PC-9 (cell line): ENCODE data around the gene VSIG10L.

Experiments used
- EZH2 ChIP-seq: fragments of 200-600 bp; sonication (generic); IDR thresholded peaks from 2 replicates; pipeline ENCODE4 v1.8.0; 2017; ENCODE audit warnings: antibody characterized with exemption, low read depth
- TF ChIP-seq, protein P1 (sequence below): fragments of 200-600 bp; sonication (generic); conservative IDR thresholded peaks from 2 replicates; pipeline ENCODE4 v1.6.1; 2017; ENCODE audit warnings: mixed run types, antibody characterized with exemption, mild to moderate bottlenecking, moderate library complexity

DNA sequence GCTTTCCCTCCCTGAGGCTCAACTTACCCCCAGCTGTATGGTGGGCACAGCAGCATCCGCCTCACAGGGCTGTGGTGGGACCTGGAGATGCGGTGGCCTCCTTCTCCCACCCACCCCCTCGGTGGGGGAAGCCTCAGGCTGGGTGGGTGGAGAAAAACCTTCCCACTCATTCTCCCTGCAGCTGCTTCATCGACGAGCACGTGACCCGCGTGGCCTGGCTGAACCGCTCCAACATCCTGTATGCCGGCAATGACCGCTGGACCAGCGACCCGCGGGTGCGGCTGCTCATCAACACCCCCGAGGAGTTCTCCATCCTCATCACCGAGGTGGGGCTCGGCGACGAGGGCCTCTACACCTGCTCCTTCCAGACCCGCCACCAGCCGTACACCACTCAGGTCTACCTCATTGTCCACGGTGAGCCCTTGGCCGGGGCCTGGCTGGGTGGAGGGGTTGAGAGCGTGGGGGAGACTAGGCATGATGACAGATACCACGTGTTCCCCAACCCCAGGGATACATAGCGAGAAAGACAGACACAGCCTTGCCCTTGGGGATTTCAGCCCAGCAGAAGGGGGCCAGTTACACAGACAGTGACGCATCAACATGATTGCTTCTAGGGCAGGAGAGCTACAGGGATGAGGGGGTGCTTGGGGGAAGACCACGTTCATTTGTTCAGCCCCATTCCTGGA, 18.3 kb downstream of the VSIG10L start:
- TF ChIP-seq, protein P1, sequence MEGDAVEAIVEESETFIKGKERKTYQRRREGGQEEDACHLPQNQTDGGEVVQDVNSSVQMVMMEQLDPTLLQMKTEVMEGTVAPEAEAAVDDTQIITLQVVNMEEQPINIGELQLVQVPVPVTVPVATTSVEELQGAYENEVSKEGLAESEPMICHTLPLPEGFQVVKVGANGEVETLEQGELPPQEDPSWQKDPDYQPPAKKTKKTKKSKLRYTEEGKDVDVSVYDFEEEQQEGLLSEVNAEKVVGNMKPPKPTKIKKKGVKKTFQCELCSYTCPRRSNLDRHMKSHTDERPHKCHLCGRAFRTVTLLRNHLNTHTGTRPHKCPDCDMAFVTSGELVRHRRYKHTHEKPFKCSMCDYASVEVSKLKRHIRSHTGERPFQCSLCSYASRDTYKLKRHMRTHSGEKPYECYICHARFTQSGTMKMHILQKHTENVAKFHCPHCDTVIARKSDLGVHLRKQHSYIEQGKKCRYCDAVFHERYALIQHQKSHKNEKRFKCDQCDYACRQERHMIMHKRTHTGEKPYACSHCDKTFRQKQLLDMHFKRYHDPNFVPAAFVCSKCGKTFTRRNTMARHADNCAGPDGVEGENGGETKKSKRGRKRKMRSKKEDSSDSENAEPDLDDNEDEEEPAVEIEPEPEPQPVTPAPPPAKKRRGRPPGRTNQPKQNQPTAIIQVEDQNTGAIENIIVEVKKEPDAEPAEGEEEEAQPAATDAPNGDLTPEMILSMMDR, result no peak
- no peak for TF ChIP-seq EZH2
